ENCODE measurements around the gene ADCK1. TPM values are rescaled to one million over a fixed set of nuclear protein-coding genes. Genes with fewer than 3 reads are reported as not detected.
"Not testable (repeated sequence)": the region's sequence is repeated elsewhere in the genome, so short reads cannot be mapped to it uniquely, and the experiment has no call there.

The ADCK1 gene
- total RNA-seq, 1 experiment from 2014 or later: 8.8 TPM

- H3K9me3 Mint-ChIP-seq (ENCODE audit: unreplicated experiment): no peaks in the 10 kb centered on the region
- H3K4me1 ChIP-seq: peaks cover 49% of the 10 kb centered on the region
- intact Hi-C loops (cut with micrococcal nuclease; ENCODE audit: unreplicated experiment): no loop called here
- no peaks in the 10 kb centered on the region for H3K27me3 Mint-ChIP-seq (ENCODE audit: insufficient read depth, unreplicated experiment)
- H3K4me3 ChIP-seq (ENCODE audit: low read depth, low read length): no peak overlapping the region
- no peak for TF ChIP-seq CTCF (IDR thresholded peaks at IDR 0.05; ENCODE audit: insufficient read depth in 1 of 2, low read depth in 1 of 2, low read length in 1 of 2, severe bottlenecking in 1 of 2, unreplicated experiment in 1 of 2)
- H3K36me3 ChIP-seq (ENCODE audit: control insufficient read depth, insufficient read depth, low read length): no peaks in the 10 kb centered on the region
- H3K4me3 Mint-ChIP-seq (ENCODE audit: unreplicated experiment): no peak overlapping the region
- no peaks in the 10 kb centered on the region for H3K9me3 ChIP-seq
- no peaks in the 10 kb centered on the region for H3K27me3 ChIP-seq (replicated peaks; ENCODE audit: control insufficient read depth, insufficient read depth, low read length)
- no TSS peak for BruUV-seq (replicated peaks)
- ChIA-PET POLR2A (no interaction called here), CTCF (no interaction called here)
- peaks cover 7% of the 10 kb centered on the region for H3K4me1 Mint-ChIP-seq (ENCODE audit: low read depth, unreplicated experiment)
- no peak for DNase-seq
- H3K27ac Mint-ChIP-seq (ENCODE audit: unreplicated experiment): no peak overlapping the region
- H3K36me3 Mint-ChIP-seq (ENCODE audit: insufficient read depth, unreplicated experiment): no peaks in the 10 kb centered on the region
Measured at GRCh38 chr14:77794357-77794756, 5.6 kb upstream of the ADCK1 start.

GRCh38 chr14:77799456-77799855 lies 453 bp upstream of the ADCK1 start:
- intact Hi-C loops (cut with micrococcal nuclease; ENCODE audit: unreplicated experiment); H3K4me1 Mint-ChIP-seq (ENCODE audit: low read depth, unreplicated experiment); H3K9me3 ChIP-seq; BruUV-seq (replicated peaks); H3K27me3 ChIP-seq (replicated peaks; ENCODE audit: control insufficient read depth, insufficient read depth, low read length); CTCF ChIA-PET; H3K36me3 Mint-ChIP-seq (ENCODE audit: insufficient read depth, unreplicated experiment); H3K27me3 Mint-ChIP-seq (ENCODE audit: insufficient read depth, unreplicated experiment); H3K36me3 ChIP-seq (ENCODE audit: control insufficient read depth, insufficient read depth, low read length); DNase-seq; H3K9me3 Mint-ChIP-seq (ENCODE audit: unreplicated experiment): not testable (repeated sequence)
- H3K4me3 Mint-ChIP-seq (ENCODE audit: unreplicated experiment): peak overlapping the region; percentile 83
- peaks cover 24% of the 10 kb centered on the region for H3K4me1 ChIP-seq
- H3K27ac Mint-ChIP-seq (ENCODE audit: unreplicated experiment): peak overlapping the region; percentile 86
- peak overlapping the region; percentile 70 for H3K4me3 ChIP-seq (ENCODE audit: low read depth, low read length)
- POLR2A ChIA-PET: interaction anchor here (0.7 to 1.4 kb wide), 3 partner anchors 12 to 41 kb away, joined by 3 to 4 read pairs (median 3); no protein-coding TSS in a partner anchor

- ChIA-PET POLR2A (interaction anchor here (0.6 to 1.4 kb wide), 3 partner anchors 9 to 39 kb away, joined by 3 read pairs; no protein-coding TSS in a partner anchor), CTCF (interaction anchor here (0.6 to 0.7 kb wide), 2 partner anchors 41 to 145 kb away, joined by 3 to 4 read pairs; no protein-coding TSS in a partner anchor)
- no peak for TF ChIP-seq CTCF (IDR thresholded peaks at IDR 0.05; ENCODE audit: insufficient read depth in 1 of 2, low read depth in 1 of 2, low read length in 1 of 2, severe bottlenecking in 1 of 2, unreplicated experiment in 1 of 2)
- peak overlapping the region; percentile 83 for H3K4me3 Mint-ChIP-seq (ENCODE audit: unreplicated experiment)
- peak overlapping the region; percentile 86 for H3K27ac Mint-ChIP-seq (ENCODE audit: unreplicated experiment)
- no peaks in the 10 kb centered on the region for H3K9me3 Mint-ChIP-seq (ENCODE audit: unreplicated experiment)
- Histone ChIP-seq H3K4me3 (ENCODE audit: low read depth, low read length) (peak overlapping the region; percentile 70), H3K4me1 (peaks cover 19% of the 10 kb centered on the region), H3K27me3 (replicated peaks; ENCODE audit: control insufficient read depth, insufficient read depth, low read length) (no peaks in the 10 kb centered on the region), H3K36me3 (ENCODE audit: control insufficient read depth, insufficient read depth, low read length) (no peaks in the 10 kb centered on the region), H3K9me3 (no peaks in the 10 kb centered on the region)
- intact Hi-C loops (cut with micrococcal nuclease; ENCODE audit: unreplicated experiment): loop anchor here (1.0 to 5.0 kb wide), 2 partner anchors 40 to 144 kb away; partner anchors contain the start of gene SNW1
- H3K27me3 Mint-ChIP-seq (ENCODE audit: insufficient read depth, unreplicated experiment): no peaks in the 10 kb centered on the region
- no peak for DNase-seq
- H3K4me1 Mint-ChIP-seq (ENCODE audit: low read depth, unreplicated experiment): peaks cover 7% of the 10 kb centered on the region
- BruUV-seq (replicated peaks): TSS peak; percentile 58
- no peaks in the 10 kb centered on the region for H3K36me3 Mint-ChIP-seq (ENCODE audit: insufficient read depth, unreplicated experiment)
Measured at GRCh38 chr14:77800814-77801213, 905 bp downstream of the ADCK1 start.
